GM18861 (cell line): Measurements from ENCODE around the gene STOML1.
A peak's percentile ranks its signal among the peaks of the same experiment; 100 is the strongest.

ENCODE experiments used
- ATAC-seq: cut with Tn5 transposase; IDR thresholded peaks from one replicate; pipeline ENCODE4 v1.9.1; 2021; ENCODE audit not compliant: unreplicated experiment

STOML1 gene

DNA sequence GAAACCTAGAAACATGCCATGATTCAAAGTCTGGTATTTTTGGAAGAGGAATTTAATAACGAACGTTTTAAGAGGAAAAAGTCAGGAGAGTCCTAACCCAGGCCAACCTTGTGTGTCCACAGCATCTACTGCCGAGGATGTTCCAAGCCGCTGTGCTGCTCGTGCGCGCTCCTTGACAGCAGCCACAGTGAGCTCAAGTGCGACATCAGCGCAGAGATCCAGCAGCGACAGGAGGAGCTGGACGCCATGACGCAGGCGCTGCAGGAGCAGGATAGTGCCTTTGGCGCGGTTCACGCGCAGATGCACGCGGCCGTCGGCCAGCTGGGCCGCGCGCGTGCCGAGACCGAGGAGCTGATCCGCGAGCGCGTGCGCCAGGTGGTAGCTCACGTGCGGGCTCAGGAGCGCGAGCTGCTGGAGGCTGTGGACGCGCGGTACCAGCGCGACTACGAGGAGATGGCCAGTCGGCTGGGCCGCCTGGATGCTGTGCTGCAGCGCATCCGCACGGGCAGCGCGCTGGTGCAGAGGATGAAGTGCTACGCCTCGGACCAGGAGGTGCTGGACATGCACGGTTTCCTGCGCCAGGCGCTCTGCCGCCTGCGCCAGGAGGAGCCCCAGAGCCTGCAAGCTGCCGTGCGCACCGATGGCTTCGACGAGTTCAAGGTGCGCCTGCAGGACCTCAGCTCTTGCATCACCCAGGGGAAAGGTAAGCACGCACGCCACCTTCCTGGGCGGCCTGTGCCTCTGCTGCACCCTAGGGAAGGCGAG is 30.8 kb upstream of the STOML1 start:
- ATAC-seq = no peak

- ATAC-seq = no peak
Measured at GRCh38 chr15:74019734-74020133, 27.6 kb upstream of the STOML1 start.

GRCh38 chr15:74013374-74013894 is 21.3 kb upstream of the STOML1 start:
- no peak for ATAC-seq

DNA sequence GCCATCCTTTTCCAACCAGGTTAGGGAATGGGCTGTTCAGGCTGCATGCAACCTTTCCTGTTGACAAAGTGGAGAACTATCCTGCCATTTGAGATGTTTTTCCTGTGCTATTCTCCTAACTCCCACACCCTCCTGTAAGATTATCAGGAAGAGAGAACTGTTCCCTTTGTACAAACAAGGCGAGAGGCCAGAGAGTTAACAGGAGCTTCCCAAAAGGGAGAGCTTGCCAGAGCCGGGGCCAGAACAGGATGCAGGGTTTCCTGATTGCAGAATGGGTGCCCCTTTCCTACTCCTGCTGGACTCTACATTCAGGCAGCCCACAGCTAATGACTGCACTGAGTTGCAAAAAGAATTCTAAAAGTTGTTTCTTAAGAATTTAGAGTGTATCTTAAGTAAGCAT is 19.5 kb upstream of the STOML1 start:
- no peak for ATAC-seq

GRCh38 chr15:74010929-74011540 is 18.9 kb upstream of the STOML1 start:
- no peak for ATAC-seq

GRCh38 chr15:74008901-74009300 is 16.8 kb upstream of the STOML1 start:
- ATAC-seq = no peak

- no peak for ATAC-seq
Measured at GRCh38 chr15:74007820-74008371, 15.8 kb upstream of the STOML1 start.

DNA sequence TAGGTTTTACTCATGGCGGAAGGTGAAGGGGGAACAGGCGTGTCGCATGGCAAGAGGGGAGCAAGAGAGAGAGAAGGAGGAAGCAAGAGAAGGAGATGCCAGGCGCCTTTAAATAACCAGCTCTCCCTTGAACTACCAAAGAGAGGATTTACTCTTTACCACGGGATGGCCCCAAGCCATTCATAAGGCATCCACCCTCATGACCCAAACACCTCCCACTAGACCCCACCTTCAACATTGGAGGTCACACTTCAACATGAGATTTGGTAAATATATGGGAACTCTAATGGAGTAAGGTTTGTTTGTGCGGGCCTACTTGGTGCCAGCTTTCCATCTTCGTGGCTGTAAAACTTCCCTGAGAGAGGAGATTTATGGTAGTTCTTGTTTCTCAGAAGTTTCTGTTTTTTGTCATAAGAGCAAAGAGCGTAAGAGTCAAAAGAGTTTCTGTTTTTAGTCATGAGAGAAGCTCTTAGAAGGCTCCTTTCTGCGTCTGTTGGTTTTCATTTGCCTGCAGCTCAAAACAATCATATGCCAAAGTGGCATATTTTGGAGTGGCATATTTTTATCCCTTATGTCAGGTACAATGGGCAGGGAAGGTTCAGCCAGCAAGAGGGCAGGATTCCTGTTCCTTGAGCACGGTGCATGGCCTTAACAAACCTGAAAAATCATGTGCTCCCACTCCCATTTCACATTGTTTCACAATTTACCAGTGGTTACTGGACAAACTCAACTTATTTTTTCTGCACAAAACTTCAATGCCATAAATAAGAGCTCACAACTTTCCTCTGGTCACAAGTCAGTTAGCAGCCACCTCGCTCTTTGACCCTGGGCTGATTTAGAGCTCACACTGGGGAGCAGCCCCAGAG is 14.9 kb upstream of the STOML1 start:
- ATAC-seq = no peak

DNA sequence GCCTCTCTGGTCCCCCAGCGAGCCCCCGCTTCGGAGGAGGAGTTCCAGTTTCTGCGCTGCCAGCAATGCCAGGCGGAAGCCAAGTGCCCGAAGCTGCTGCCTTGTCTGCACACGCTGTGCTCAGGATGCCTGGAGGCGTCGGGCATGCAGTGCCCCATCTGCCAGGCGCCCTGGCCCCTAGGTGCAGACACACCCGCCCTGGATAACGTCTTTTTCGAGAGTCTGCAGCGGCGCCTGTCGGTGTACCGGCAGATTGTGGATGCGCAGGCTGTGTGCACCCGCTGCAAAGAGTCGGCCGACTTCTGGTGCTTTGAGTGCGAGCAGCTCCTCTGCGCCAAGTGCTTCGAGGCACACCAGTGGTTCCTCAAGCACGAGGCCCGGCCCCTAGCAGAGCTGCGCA is 5.9 kb upstream of the STOML1 start:
- ATAC-seq = no peak

DNA sequence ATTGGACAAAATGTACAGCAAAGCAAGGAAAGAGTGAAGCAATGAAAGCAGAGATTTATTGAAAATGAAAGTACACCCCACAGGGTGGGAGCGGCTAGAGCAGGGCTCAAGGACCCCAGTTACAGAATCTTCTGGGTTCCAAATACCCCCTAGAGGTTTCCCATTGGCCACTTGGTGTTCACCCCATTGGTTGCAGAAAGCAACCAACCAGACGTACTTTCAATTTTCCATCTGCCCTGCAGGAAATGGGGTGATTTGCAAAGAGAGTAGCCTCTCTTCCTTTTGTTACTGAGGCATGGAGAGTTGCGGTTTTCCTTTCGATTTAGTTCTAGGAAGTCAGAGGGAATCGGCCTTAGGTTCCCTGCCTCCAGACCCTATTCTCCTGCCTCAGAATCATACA is 4.8 kb upstream of the STOML1 start:
- ATAC-seq = no peak

DNA sequence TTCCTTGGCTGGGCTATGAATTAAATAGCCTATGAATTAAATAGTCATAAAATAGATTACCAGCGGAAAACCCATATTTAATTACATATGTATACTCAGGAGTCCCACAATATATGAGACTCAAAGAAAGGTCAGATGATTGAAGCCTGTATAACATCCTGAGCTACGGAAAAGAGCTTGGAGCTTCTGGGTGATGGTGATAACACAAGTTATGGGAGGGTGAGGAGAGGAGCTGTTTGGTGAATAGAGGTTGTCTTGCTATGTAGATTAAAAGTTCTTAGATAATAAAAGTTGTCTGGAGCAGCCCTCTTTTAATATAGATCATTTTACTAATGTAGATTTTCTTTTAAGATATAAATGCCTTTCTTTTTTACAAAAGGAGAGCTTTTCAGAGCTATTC is 4.2 kb upstream of the STOML1 start:
- no peak for ATAC-seq

GRCh38 chr15:73994912-73995622 is 3.0 kb upstream of the STOML1 start:
- no peak for ATAC-seq

- ATAC-seq = peak; percentile 47
Measured at GRCh38 chr15:73994413-73994883, 2.4 kb upstream of the STOML1 start, which contains the start of gene PML. Gene PML (plus strand): TSS chr15:73994716. CDS start chr15:73994813, 97 bp downstream.

- ATAC-seq = no peak
Measured at GRCh38 chr15:73993211-73993994, 1.3 kb upstream of the STOML1 start.

GRCh38 chr15:73992594-73992898 is 451 bp upstream of the STOML1 start:
- ATAC-seq = no peak

DNA sequence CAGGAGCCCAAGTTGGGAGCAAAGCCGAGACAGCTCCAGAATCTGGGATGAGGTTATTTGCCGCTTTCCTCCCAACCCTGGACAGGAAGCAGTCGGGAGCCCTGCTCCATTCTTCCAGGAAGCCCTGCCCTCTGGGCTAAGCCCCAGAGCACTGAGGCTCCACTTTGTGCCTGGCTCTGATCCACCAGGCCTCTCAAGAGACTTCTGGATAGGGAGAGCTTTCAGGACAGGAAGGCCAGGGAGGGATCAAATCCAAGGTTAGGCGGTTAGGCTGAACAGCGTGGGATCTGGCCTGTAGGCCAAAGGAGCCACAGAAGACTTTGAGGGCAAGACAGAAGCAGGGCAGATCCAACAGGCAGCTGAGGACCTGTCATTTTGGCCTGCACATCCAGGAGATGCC is 835 bp downstream of the STOML1 start:
- no peak for ATAC-seq

- ATAC-seq = no peak
Measured at GRCh38 chr15:73990250-73991005, 1.7 kb downstream of the STOML1 start.

- ATAC-seq = no peak
Measured at GRCh38 chr15:73989001-73989798, 2.9 kb downstream of the STOML1 start.
